Measurements from ENCODE around the gene PLEKHG5. TPM values are rescaled to one million over a fixed set of nuclear protein-coding genes. Genes with fewer than 3 reads are reported as not detected.
"Not testable (repeated sequence)": the region's sequence is repeated elsewhere in the genome, so short reads cannot be mapped to it uniquely, and the experiment has no call there.

The PLEKHG5 gene
- total RNA-seq, 6 donors from 2014 or later, result 5.0 to 31.4 (median 12.6) TPM

DNA sequence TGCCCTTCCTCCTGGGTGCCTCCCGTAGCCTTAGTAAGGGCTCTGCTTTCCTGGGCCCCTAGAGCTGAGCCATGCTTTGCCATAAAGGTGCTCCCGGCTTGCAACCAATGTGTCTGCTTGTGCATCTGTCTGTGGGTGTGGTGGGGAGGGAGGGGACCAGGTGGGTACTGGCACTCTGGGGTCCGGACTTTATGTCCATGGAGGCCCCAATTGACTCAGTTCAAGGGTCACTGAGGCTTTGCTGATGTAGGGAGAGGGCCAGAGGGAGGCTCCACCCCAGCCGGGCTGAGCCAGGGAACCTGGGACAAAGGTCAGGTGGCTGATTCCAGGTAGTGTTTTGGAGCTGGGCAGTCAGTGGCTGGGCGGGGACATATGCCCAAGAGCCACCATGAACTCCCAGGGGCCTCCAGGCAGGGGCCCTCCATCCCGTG lies 40.5 kb downstream of the PLEKHG5 start:
- H3K27ac ChIP-seq, result no peak overlapping the region
- no peaks in the 10 kb centered on the region for H3K9me3 ChIP-seq
- no peak for TF ChIP-seq EP300 (IDR thresholded peaks at IDR 0.05)
- no peak for TF ChIP-seq POLR2AphosphoS5 (IDR thresholded peaks at IDR 0.05)
- TF ChIP-seq, protein P1, sequence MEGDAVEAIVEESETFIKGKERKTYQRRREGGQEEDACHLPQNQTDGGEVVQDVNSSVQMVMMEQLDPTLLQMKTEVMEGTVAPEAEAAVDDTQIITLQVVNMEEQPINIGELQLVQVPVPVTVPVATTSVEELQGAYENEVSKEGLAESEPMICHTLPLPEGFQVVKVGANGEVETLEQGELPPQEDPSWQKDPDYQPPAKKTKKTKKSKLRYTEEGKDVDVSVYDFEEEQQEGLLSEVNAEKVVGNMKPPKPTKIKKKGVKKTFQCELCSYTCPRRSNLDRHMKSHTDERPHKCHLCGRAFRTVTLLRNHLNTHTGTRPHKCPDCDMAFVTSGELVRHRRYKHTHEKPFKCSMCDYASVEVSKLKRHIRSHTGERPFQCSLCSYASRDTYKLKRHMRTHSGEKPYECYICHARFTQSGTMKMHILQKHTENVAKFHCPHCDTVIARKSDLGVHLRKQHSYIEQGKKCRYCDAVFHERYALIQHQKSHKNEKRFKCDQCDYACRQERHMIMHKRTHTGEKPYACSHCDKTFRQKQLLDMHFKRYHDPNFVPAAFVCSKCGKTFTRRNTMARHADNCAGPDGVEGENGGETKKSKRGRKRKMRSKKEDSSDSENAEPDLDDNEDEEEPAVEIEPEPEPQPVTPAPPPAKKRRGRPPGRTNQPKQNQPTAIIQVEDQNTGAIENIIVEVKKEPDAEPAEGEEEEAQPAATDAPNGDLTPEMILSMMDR (IDR thresholded peaks at IDR 0.05), result no peak
- TF ChIP-seq POLR2A (IDR thresholded peaks at IDR 0.05), result no peak
- H3K36me3 ChIP-seq, result no peaks in the 10 kb centered on the region
- peaks cover 2 to 68% (median 30%) of the 10 kb centered on the region in 4 donors for H3K27me3 ChIP-seq
- H3K4me1 ChIP-seq, result peaks cover 19 to 47% (median 24%) of the 10 kb centered on the region in 4 donors
- WGBS, 2 donors, result 72 to 83% methylated on average over 4 to 5 of the region's 6 CpGs
- ATAC-seq (ENCODE audit: low FRiP score in 2 of 2) (no peak), DNase-seq (no peak)
- H3K4me3 ChIP-seq, result no peak overlapping the region

DNA sequence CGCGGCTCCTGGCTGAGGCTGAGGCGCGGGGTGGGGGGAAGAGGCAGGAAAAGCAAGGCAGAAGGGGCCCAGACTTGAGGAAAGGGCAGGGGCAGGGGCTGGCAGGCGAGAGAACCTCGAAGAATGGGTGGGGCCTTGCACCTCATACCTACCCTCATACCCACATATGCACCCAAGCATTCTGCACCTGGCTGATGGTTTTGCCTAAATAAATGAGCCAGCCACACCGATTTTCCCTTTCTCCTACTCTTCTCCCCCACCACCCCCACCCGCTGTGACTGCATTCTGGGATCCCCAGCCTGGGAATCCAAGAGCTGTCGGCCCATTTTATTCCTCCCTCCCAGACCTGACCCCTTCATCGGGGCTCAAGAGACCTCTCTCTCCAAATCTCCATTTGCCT lies 41.0 kb downstream of the PLEKHG5 start:
- ATAC-seq (ENCODE audit: low FRiP score in 2 of 2); H3K9me3 ChIP-seq; H3K36me3 ChIP-seq; H3K4me3 ChIP-seq; H3K27ac ChIP-seq; DNase-seq: not testable (repeated sequence)
- H3K27me3 ChIP-seq, result peaks cover 2 to 64% (median 28%) of the 10 kb centered on the region in 4 donors
- H3K4me1 ChIP-seq, result peaks cover 19 to 44% (median 24%) of the 10 kb centered on the region in 4 donors
- WGBS, 2 donors, result 40 to 42% methylated on average over 9 to 10 of the region's 10 CpGs

DNA sequence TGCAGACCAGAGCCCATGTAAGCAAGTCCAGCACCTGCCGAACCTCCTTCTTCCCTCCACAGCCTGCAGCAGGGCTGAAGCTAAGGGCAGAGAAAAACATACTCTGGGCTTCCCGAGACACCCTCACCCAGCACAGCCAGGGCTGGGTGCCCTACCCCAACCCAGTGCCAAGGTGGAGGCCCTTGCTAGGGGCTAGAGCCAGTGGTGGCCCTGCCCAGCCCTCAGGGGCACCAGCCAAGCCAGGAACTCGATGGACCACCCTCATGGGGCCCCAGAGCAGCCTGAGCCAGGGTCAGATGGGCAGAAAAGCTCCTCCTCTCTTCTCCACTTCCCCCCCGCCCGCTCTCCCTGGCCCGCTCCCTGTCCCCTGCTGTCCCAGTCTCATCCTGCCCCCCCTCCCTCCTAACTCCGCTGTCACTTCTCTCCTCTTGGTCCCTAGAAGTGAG lies 41.4 kb downstream of the PLEKHG5 start:
- no peaks in the 10 kb centered on the region for H3K36me3 ChIP-seq
- no peak overlapping the region for H3K4me3 ChIP-seq
- WGBS, 2 donors, result 25 to 40% methylated on average over 2 to 3 of the region's 7 CpGs
- DNase-seq, result no peak
- peaks cover 19 to 40% (median 22%) of the 10 kb centered on the region in 4 donors for H3K4me1 ChIP-seq
- peaks cover 2 to 59% (median 26%) of the 10 kb centered on the region in 4 donors for H3K27me3 ChIP-seq
- H3K9me3 ChIP-seq, result no peaks in the 10 kb centered on the region
- TF ChIP-seq EP300 (IDR thresholded peaks at IDR 0.05), result no peak
- TF ChIP-seq POLR2A (IDR thresholded peaks at IDR 0.05), result no peak
- TF ChIP-seq, protein P1 (IDR thresholded peaks at IDR 0.05), result no peak
- ATAC-seq (ENCODE audit: low FRiP score in 2 of 2), result no peak
- H3K27ac ChIP-seq, result no peak overlapping the region

DNA sequence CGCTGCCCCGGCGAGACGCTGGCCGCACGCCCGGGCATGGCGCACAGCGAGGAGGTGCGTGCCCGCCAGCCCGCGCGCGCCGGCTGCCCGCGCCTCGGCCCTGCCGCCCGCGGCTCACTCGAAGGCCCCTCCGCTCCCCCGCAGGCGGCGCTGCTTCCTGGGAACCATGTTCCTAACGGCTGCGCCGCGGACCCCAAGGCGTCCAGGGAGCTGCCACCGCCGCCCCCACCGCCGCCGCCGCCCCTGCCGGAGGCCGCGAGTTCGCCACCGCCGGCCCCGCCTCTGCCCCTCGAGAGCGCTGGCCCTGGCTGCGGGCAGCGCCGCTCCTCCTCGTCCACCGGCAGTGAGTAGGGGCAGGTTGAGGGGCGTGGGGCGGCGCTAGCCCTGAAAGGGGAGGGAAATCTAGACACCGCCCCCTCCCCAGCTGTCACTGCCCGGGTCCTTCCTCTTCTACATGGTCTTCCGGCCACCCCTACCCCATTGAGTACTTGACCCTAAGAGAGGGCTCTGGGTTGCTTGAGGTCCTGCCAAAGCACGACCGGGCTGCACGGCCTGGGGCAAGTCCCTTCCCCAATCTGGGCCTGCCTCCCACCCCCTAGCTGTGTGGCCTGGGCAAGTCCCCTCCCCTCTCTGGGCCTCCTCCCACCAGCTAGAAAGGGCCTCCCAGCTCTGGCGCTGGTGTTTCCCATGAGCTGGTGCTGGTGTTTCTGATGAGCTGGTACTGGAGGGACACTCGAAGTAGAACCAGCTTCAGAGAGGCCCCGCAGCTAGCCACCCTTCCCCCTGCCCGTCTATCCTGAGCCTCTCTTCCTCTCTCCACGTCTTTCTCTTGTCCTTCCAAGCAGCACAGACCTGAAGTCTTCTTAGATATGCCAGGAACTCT lies 42.5 kb downstream of the PLEKHG5 start:
- ATAC-seq (ENCODE audit: low FRiP score in 2 of 2) (no peak), DNase-seq (peak in 1 of 2 donors; percentile 89)
- H3K4me3 ChIP-seq, result peak overlapping the region in 3 of 4 donors; percentile 18 to 36 (median 24)

More for the DNA sequence above, 42.5 kb downstream of the PLEKHG5 start:
- Histone ChIP-seq H3K27ac (no peak overlapping the region), H3K9me3 (no peaks in the 10 kb centered on the region), H3K36me3 (no peaks in the 10 kb centered on the region), H3K4me1 (peaks cover 14 to 29% (median 20%) of the 10 kb centered on the region in 4 donors), H3K27me3 (peaks cover 2 to 49% (median 21%) of the 10 kb centered on the region in 4 donors)
- TF ChIP-seq POLR2A (IDR thresholded peaks at IDR 0.05) (no peak), POLR2AphosphoS5 (IDR thresholded peaks at IDR 0.05) (no peak), EP300 (IDR thresholded peaks at IDR 0.05) (no peak)
- TF ChIP-seq, protein P1 (IDR thresholded peaks at IDR 0.05), result peak in 1 of 6 experiments; percentile 29
- WGBS, 2 donors, result 4 to 9% methylated on average over 12 to 42 of the region's 66 CpGs
